Osteocyte (in vitro differentiated cells): ENCODE data around the gene ALOX5AP. TPM values are rescaled to one million over a fixed set of nuclear protein-coding genes. Genes with fewer than 3 reads are reported as not detected.

Experiments used
- DNase-seq: peaks from one replicate; pipeline ENCODE4 v3.0.0; 2021; ENCODE audit warnings: mixed read lengths; ENCODE audit not compliant: unreplicated experiment; ENCODE audit errors: extremely low spot score
- H3K27ac Mint-ChIP-seq: one replicate; pipeline ENCODE4 v1.8.0; 2021; ENCODE audit warnings: mild to moderate bottlenecking, mixed read lengths; ENCODE audit not compliant: unreplicated experiment
- H3K27me3 Mint-ChIP-seq: one replicate; pipeline ENCODE4 v1.8.0; 2021; ENCODE audit warnings: mixed read lengths; ENCODE audit not compliant: unreplicated experiment
- H3K36me3 Mint-ChIP-seq: one replicate; pipeline ENCODE4 v1.8.0; 2021; ENCODE audit warnings: mixed read lengths; ENCODE audit not compliant: unreplicated experiment
- H3K4me1 Mint-ChIP-seq: one replicate; pipeline ENCODE4 v1.8.0; 2021; ENCODE audit warnings: mixed read lengths; ENCODE audit not compliant: unreplicated experiment
- H3K4me3 Mint-ChIP-seq: one replicate; pipeline ENCODE4 v1.8.0; 2021; ENCODE audit warnings: mild to moderate bottlenecking, moderate library complexity, mixed read lengths; ENCODE audit not compliant: unreplicated experiment
- H3K9me3 Mint-ChIP-seq: one replicate; pipeline ENCODE4 v1.8.0; 2021; ENCODE audit warnings: mixed read lengths; ENCODE audit not compliant: unreplicated experiment
- CTCF ChIP-seq: fragments of 200-600 bp; sonication (generic); IDR thresholded peaks from 2 replicates; pipeline ENCODE4 v1.5.0; 2021; ENCODE audit warnings: antibody characterized with exemption, mild to moderate bottlenecking, moderate library complexity
- total RNA-seq: library from RNA; stranded (reverse); gene quantifications from 2 replicates; pipeline ENCODE4 v1.2.1, GENCODE V29; 2021

The ALOX5AP gene
- total RNA-seq, 1 donor from 2014 or later: not detected

DNA sequence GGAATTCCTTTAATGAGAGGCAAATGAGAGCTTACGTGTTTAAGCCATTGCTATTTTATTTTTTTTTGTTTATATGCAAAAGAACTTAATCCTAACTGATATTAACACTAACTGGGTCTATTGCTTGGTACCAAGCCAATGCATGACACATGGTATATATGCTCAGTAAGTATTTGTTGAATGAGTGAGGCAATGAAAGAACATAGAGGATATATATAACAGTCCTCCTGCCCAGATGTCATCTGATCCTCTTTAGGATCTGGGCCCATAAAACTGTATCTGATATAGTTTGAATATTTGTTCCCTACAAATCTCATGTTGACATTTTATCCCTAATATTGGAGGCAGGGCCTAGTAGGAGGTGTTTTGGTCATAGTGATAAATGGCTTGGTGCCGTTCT, 13.0 kb upstream of the ALOX5AP start:
- no peak for DNase-seq
- TF ChIP-seq CTCF: no peak
- Mint-ChIP-seq H3K27ac (no peak overlapping the region), H3K27me3 (no peaks in the 10 kb centered on the region), H3K9me3 (no peaks in the 10 kb centered on the region), H3K36me3 (no peaks in the 10 kb centered on the region), H3K4me3 (no peak overlapping the region), H3K4me1 (peaks cover 10% of the 10 kb centered on the region)

DNA sequence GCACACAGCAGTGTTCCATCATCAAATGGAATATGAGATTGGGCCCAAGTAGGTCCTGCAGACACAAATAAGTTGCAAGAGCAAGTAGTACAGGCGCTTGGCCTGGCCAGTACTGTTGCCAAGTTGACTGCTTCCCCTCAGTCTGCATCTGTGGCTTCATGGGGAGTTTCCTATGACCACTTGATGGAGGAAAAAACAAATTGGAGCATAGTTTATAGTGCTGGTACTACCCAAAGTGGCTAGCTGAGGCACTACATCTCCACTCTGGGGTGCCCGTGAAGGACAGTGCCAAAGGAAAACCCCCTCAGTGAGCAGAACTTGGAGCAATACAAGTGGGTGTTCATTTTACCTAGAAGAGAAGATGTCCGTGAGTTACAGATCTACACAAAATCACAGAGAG, 10.6 kb upstream of the ALOX5AP start:
- Mint-ChIP-seq H3K27me3 (no peaks in the 10 kb centered on the region), H3K4me3 (no peak overlapping the region)
- no peak for DNase-seq

DNA sequence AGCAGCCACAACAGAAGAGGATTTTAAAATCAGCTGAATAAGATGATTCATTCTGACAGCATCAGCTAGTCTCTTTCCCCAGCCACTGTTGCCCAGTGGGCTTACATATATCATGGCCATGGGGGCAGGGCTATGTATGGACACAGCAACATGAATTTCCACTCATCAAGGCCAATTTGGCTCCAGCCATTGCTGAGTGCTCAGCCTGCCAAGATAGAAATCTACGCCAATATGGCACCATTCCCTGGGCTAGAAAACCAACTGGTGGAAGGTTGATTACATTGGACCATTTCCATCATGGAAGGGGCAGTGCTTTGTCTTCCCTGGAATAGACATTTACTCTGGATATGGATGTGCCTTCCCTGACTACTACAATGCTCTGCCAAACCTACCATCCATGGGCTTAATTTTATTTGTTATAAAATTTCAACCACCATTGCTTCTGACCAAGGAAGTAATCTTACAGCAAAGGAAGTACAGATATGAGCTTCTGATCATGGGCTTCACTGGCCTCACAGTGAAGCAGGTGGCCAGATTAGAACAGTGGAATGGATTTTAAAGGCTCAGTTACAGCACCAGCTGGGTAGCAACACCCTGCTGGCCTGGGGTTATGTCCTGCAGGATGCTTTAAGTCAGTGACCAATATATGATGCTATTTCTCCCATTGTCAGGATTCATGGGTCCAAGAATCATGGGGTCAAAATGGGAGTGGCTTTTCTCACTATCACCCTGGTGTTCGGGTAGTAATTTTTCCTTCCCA, 9.8 kb upstream of the ALOX5AP start:
- Mint-ChIP-seq H3K27me3 (no peaks in the 10 kb centered on the region), H3K36me3 (no peaks in the 10 kb centered on the region), H3K9me3 (no peaks in the 10 kb centered on the region), H3K27ac (no peak overlapping the region), H3K4me3 (no peak overlapping the region), H3K4me1 (no peaks in the 10 kb centered on the region)
- no peak for DNase-seq
- TF ChIP-seq CTCF: no peak

More for the DNA sequence above, 10.6 kb upstream of the ALOX5AP start:
- no peak for TF ChIP-seq CTCF
- no peaks in the 10 kb centered on the region for H3K4me1 Mint-ChIP-seq
- no peak overlapping the region for H3K27ac Mint-ChIP-seq
- no peaks in the 10 kb centered on the region for H3K36me3 Mint-ChIP-seq
- no peaks in the 10 kb centered on the region for H3K9me3 Mint-ChIP-seq

- no peak for DNase-seq
- no peak overlapping the region for H3K27ac Mint-ChIP-seq
- no peaks in the 10 kb centered on the region for H3K4me1 Mint-ChIP-seq
- TF ChIP-seq CTCF: no peak
- H3K27me3 Mint-ChIP-seq: no peaks in the 10 kb centered on the region
- no peaks in the 10 kb centered on the region for H3K9me3 Mint-ChIP-seq
- H3K36me3 Mint-ChIP-seq: no peaks in the 10 kb centered on the region
- H3K4me3 Mint-ChIP-seq: no peak overlapping the region
Measured at GRCh38 chr13:30726192-30726591, 9.2 kb upstream of the ALOX5AP start.

- no peak for DNase-seq
- no peaks in the 10 kb centered on the region for H3K27me3 Mint-ChIP-seq
- TF ChIP-seq CTCF: no peak
- H3K27ac Mint-ChIP-seq: no peak overlapping the region
- no peak overlapping the region for H3K4me3 Mint-ChIP-seq
- no peaks in the 10 kb centered on the region for H3K4me1 Mint-ChIP-seq
- H3K36me3 Mint-ChIP-seq: no peaks in the 10 kb centered on the region
- H3K9me3 Mint-ChIP-seq: no peaks in the 10 kb centered on the region
Measured at GRCh38 chr13:30727491-30728355, 7.6 kb upstream of the ALOX5AP start.
